Pancreas (tissue), 10 donors: ENCODE results near the gene ANKS1B. TPM values are rescaled to one million over a fixed set of nuclear protein-coding genes. Genes with fewer than 3 reads are reported as not detected.

Experiments used
- ATAC-seq, 4 donors: fragments of 200-7000 bp; cut with Tn5 transposase; one replicate each; pipeline versions ENCODE4 v1.8.0 to v1.9.1; 2020; ENCODE audit warnings: mild to moderate bottlenecking in 4 of 4, moderate library complexity in 4 of 4
- DNase-seq, 6 donors: peaks; one replicate each; pipeline ENCODE4 v3.0.0-alpha.2; 2020
- FAIRE-seq: peaks from 2 replicates; lab custom pipeline; 2012; peaks lifted over from hg19 to GRCh38; lab: Jason Lieb, UNC
- H3K27ac ChIP-seq, 4 donors: fragments of 200-600 bp; sonication (generic); 1 replicate in 3 of 4; 2 replicates in 1 of 4; pipeline versions ENCODE4 v1.5.0 to v1.8.0; 2020
- H3K27me3 ChIP-seq, 4 donors: fragments of 200-600 bp; one replicate each; pipeline ENCODE4 v1.8.0; 2021
- H3K36me3 ChIP-seq, 3 donors: fragments of 200-600 bp; sonication (generic) in 1 of 3; one replicate each; pipeline versions ENCODE4 v1.5.0 to v1.8.0; 2020 to 2021
- H3K4me1 ChIP-seq, 3 donors: fragments of 200-600 bp; one replicate each; pipeline ENCODE4 v1.8.0; 2021
- H3K4me3 ChIP-seq, 4 donors: fragments of 200-600 bp; sonication (generic) in 2 of 4; one replicate each; pipeline versions ENCODE4 v1.5.0 to v1.8.0; 2020 to 2021
- H3K9me3 ChIP-seq, 4 donors: fragments of 200-600 bp; one replicate each; pipeline ENCODE4 v1.8.0; 2021
- WGBS, 2 donors: extraction: QIAGEN DNeasy Blood & Tissue Kit; methylation state at CpG; one replicate each; pipeline ENCODE4 v1.1.7; 2013; 5-methylcytosine and 5-hydroxymethylcytosine counted together
- intact Hi-C, 3 donors: fragments of 100-400 bp; cut with DNase I; formaldehyde crosslinking; loops; one replicate each; pipeline versions ENCODE4 v1.11.1 to v1.14.2; 2022
- polyA plus RNA-seq, 2 donors: library from polyadenylated mRNA; stranded (reverse); fragments of 200-250 nt; gene quantifications; one replicate each; pipeline ENCODE4 v1.2.3, GENCODE V29; 2013
- total RNA-seq, 6 donors: library from RNA; stranded (reverse); fragmentation: NEBNext Ultra II Directional in 4 of 6; extraction: Animal tissue kit (Norgen Biotek cat#: 25700) in 4 of 6; gene quantifications; one replicate each; pipeline versions ENCODE4 v1.2.1 to v1.2.4, GENCODE V29; 2021 to 2023
- TF ChIP-seq, protein P1 (sequence below), 4 donors: fragments of 200-600 bp; sonication (generic) in 3 of 4; IDR thresholded peaks; one replicate each; pipeline versions ENCODE4 v1.5.0 to v1.8.0; 2021; ENCODE audit warnings: antibody characterized with exemption in 4 of 4
- donor health status: healthy with polysubstance abuse.
- donor health status: DM: no; HTN: no; CAD: no; lungs with moderate emphysema.
- donor health status: DM: no; HTN: no; CAD: no.
- donor health status: control.
- donor health status: control.
- donor health status: Bipolar disorder and iron deficiency.
- donor health status: DM: yes; HTN: yes; CAD: no.
- donor health status: DM: no; HTN: no; CAD: no.
- donor health status: DM: no; HTN: no; CAD: no.
- donor health status: DM: yes; HTN: yes; CAD: no.

The ANKS1B gene
- total and polyA plus RNA-seq, 8 donors = 0.49 to 3.2 (median 1.9) TPM

DNA sequence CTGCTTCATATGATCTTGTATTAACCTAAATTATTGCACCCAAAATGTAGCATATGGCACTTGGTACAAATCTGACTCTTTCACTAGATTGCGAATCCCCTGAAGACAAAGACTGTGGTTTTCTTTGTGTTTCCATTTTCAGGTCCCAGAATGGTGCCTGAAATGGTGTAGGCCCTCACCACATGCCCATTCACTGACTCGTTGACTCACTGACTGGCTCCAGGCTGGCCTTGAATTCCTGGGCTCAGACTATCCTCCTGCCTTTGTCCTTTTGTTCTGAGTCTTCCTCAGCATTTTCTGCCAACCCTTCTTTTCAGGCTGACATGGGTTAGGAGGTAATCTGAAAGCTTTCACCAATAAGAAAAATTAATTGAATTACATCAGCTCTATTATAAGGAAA, 705.8 kb downstream of the ANKS1B start:
- no peak for ATAC-seq
- WGBS, 2 donors = 50 to 58% methylated on average over 2 of the region's 2 CpGs
- H3K36me3 ChIP-seq = no peaks in the 10 kb centered on the region
- no peaks in the 10 kb centered on the region for H3K9me3 ChIP-seq
- H3K4me1 ChIP-seq = no peaks in the 10 kb centered on the region
- TF ChIP-seq, protein P1, sequence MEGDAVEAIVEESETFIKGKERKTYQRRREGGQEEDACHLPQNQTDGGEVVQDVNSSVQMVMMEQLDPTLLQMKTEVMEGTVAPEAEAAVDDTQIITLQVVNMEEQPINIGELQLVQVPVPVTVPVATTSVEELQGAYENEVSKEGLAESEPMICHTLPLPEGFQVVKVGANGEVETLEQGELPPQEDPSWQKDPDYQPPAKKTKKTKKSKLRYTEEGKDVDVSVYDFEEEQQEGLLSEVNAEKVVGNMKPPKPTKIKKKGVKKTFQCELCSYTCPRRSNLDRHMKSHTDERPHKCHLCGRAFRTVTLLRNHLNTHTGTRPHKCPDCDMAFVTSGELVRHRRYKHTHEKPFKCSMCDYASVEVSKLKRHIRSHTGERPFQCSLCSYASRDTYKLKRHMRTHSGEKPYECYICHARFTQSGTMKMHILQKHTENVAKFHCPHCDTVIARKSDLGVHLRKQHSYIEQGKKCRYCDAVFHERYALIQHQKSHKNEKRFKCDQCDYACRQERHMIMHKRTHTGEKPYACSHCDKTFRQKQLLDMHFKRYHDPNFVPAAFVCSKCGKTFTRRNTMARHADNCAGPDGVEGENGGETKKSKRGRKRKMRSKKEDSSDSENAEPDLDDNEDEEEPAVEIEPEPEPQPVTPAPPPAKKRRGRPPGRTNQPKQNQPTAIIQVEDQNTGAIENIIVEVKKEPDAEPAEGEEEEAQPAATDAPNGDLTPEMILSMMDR (IDR thresholded peaks at IDR 0.05) = no peak
- H3K27me3 ChIP-seq = no peaks in the 10 kb centered on the region
- DNase-seq = no peak
- H3K27ac ChIP-seq = no peak overlapping the region
- FAIRE-seq = no peak
- no peak overlapping the region for H3K4me3 ChIP-seq
- intact Hi-C loops = no loop called here

DNA sequence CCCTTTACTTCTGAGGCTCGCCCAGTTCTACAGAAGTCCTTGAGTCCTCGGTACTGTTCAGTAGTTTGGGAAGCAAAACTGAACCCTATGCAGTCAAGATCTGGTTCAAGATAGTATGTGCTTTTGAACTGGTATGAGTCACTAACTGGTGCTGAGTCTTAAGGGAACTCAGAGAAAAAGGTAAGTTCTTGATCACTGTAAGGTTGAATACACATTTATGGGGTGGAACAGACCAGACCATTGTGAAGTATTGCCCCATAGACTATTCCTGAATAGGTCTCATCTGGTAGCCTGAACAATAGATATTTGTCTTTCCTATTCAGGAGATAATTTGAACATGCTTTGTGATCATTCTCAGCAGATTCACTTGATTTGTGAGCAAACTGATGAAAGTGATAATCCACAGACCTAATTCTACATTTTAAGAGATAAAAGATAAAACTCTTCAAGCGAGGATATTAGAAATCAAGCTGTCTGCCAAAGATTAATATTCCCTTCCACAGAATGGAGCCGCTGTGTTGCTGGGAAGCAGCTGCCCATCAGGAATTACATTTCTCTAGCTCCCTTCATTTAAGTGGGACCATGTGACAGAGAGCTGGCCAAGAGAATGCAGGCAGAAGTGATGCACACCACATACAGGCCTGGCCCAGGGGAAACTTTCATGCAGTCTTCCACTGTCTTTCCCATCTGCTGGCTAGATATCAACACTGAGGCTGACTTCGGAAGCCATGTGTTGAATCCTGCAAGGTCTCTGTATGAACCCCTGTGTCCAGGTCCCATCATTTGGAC, 707.0 kb downstream of the ANKS1B start:
- 65 to 68% methylated on average over 5 of the region's 5 CpGs for WGBS, 2 donors
- FAIRE-seq = no peak
- Histone ChIP-seq H3K4me1 (no peaks in the 10 kb centered on the region), H3K27me3 (no peaks in the 10 kb centered on the region), H3K9me3 (no peaks in the 10 kb centered on the region), H3K4me3 (no peak overlapping the region), H3K36me3 (no peaks in the 10 kb centered on the region), H3K27ac (no peak overlapping the region)
- DNase-seq = no peak
- ATAC-seq = no peak
- TF ChIP-seq, protein P1 (IDR thresholded peaks at IDR 0.05) = no peak
- intact Hi-C loops = no loop called here

DNA sequence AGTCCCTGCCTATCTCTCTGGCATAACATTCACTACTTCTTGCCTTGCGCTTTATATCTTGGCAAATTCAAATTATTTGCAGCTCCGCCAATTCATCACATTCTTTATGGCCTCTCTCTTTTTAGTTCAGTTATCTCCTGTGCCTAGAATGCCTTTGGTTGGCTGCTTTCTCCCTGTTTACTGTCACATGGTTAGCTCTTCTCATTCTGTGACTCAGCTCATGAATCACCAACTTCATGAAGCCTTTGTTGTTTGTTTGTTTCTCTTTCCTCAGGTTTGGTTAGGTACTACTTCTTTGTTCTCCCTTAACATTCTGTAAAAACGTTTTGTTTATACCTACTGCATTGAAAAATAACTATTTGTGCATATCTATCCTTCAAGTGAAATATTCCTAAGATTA, 713.7 kb downstream of the ANKS1B start:
- Histone ChIP-seq H3K9me3 (no peaks in the 10 kb centered on the region), H3K36me3 (no peaks in the 10 kb centered on the region), H3K4me3 (no peak overlapping the region), H3K27ac (no peak overlapping the region), H3K27me3 (no peaks in the 10 kb centered on the region), H3K4me1 (no peaks in the 10 kb centered on the region)
- ATAC-seq = no peak
- no peak for FAIRE-seq
- TF ChIP-seq, protein P1 (IDR thresholded peaks at IDR 0.05) = no peak
- 66 to 67% methylated on average over 3 of the region's 3 CpGs for WGBS, 2 donors
- no peak for DNase-seq
- intact Hi-C loops = no loop called here

DNA sequence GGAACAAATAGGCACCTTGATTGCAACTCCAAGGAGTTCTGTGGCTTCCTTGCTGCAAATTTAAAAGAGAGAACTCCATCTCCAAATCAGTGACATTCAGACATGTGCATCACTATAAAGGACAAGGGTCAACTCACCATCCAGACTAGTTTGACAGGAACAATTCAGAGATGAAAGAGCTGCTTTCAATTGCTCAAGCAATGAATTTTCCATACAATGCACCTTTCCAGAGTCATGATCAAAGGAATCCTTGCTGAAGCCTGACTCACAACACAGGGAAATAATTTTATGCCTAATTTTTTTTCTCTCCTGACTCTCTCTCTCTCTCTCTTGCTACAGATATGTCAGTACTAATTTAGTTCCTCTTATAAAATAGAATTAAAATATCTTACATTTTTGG, 717.7 kb downstream of the ANKS1B start:
- FAIRE-seq = no peak
- Histone ChIP-seq H3K4me1 (no peaks in the 10 kb centered on the region), H3K4me3 (no peak overlapping the region), H3K27ac (no peak overlapping the region), H3K27me3 (no peaks in the 10 kb centered on the region), H3K9me3 (no peaks in the 10 kb centered on the region), H3K36me3 (no peaks in the 10 kb centered on the region)
- DNase-seq = no peak
- TF ChIP-seq, protein P1 (IDR thresholded peaks at IDR 0.05) = no peak
- intact Hi-C loops = no loop called here
- ATAC-seq = no peak

DNA sequence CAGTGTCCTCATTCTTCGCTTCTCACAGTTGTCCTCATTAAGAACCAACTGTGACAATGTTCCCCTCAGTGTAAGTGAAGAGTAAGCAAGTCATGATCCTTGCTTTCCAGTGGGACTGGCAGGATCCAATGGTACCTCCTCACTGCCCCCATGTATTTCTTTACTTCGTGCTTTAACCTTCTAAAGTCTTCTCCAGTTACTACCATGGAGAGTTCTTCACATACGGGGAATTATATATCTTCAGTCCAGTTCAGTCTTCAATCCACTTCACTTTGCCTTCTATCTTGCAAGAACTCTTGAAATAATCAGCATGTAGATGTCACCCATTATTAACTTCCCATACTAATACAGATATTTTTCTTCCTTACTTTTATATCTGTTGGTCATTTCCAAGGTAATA, 719.1 kb downstream of the ANKS1B start:
- no peak overlapping the region for H3K27ac ChIP-seq
- no peak for FAIRE-seq

More for the DNA sequence above, 719.1 kb downstream of the ANKS1B start:
- Histone ChIP-seq H3K9me3 (no peaks in the 10 kb centered on the region), H3K4me3 (no peak overlapping the region), H3K4me1 (no peaks in the 10 kb centered on the region), H3K27me3 (no peaks in the 10 kb centered on the region), H3K36me3 (no peaks in the 10 kb centered on the region)
- WGBS, 2 donors = 64 to 66% methylated on average over 3 of the region's 3 CpGs
- no peak for ATAC-seq
- intact Hi-C loops = no loop called here
- TF ChIP-seq, protein P1 (IDR thresholded peaks at IDR 0.05) = no peak
- no peak for DNase-seq
